ENCODE results near the gene TMIE. TPM values are rescaled to one million over a fixed set of nuclear protein-coding genes. Genes with fewer than 3 reads are reported as not detected.

The TMIE gene
- total and polyA plus RNA-seq, 2 donors: 0.26 to 1.0 TPM

- Histone ChIP-seq H3K4me3 (ENCODE audit: low read depth, low read length) (no peak overlapping the region), H3K4me1 (ENCODE audit: insufficient read depth) (no peaks in the 10 kb centered on the region), H3K27ac (ENCODE audit: low read depth) (no peak overlapping the region), H3K36me3 (ENCODE audit: insufficient read depth) (no peaks in the 10 kb centered on the region)
- WGBS: 82% methylated on average over 23 of the region's 23 CpGs
- no peak for DNase-seq (ENCODE audit: extremely low spot score)
Measured at GRCh38 chr3:46664971-46665762, 36.0 kb upstream of the TMIE start.

DNA sequence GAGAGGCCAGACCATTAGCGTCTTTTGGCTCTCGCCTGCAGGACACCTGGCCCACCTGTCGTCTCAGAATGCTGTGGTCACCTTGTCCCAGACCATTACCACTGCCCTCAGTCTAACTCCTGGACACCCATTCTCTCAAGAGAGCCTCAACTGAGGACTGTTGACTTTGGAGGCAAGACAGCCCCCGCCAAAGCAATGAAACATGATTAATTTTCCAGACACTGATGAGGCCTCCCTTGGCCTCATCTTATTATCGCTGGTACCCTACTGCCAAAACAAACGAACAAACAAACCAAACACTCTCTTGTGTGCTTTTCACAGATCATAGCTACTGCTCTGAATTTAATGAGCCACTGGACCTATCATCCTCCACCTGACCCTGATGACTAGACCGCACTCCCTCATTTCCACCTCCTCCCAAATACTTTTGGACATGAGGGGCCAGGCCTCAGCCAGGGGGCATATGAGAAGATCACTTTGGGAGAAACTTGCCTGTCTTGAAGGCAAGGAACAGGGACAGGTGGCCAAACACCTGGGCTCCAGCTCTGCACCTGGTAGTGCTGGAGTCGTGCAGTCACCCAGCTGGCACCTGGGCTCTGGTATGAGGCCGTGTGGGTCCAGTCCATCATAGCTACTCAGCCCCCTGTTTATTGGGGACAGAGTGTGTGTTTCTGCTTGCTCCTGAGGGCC, 35.3 kb upstream of the TMIE start:
- WGBS: 92% methylated on average over 9 of the region's 9 CpGs
- Histone ChIP-seq H3K4me3 (ENCODE audit: low read depth, low read length) (no peak overlapping the region), H3K27ac (ENCODE audit: low read depth) (no peak overlapping the region), H3K4me1 (ENCODE audit: insufficient read depth) (no peaks in the 10 kb centered on the region), H3K36me3 (ENCODE audit: insufficient read depth) (no peaks in the 10 kb centered on the region)
- no peak for DNase-seq (ENCODE audit: extremely low spot score)

DNA sequence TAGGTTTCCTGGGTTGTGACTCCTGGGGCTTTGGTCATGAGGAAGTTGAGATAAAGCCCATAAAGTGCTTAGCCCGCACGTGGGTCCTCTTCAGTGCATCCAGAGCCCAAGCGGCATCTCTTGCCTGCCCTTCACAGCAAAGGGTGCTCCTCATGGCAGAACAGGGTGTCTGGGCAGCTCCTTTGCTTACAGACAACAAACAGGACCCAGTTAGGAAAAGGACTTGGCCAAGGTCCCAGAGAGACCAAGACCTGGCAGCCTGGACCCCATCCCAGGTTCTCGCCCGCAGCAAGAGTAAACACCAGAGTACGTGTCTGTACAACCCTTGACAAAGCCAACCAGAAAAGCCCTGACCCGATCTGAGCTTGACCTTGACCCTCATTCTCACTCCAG, 34.7 kb upstream of the TMIE start:
- Histone ChIP-seq H3K4me1 (ENCODE audit: insufficient read depth) (no peaks in the 10 kb centered on the region), H3K27ac (ENCODE audit: low read depth) (no peak overlapping the region), H3K4me3 (ENCODE audit: low read depth, low read length) (no peak overlapping the region), H3K36me3 (ENCODE audit: insufficient read depth) (no peaks in the 10 kb centered on the region)
- no peak for DNase-seq (ENCODE audit: extremely low spot score)
- WGBS: 50% methylated on average over 7 of the region's 7 CpGs

- no peak overlapping the region for H3K4me3 ChIP-seq (ENCODE audit: low read depth, low read length)
- WGBS: 90% methylated on average over 8 of the region's 8 CpGs
- no peak for DNase-seq (ENCODE audit: extremely low spot score)
- no peaks in the 10 kb centered on the region for H3K36me3 ChIP-seq (ENCODE audit: insufficient read depth)
- no peak overlapping the region for H3K27ac ChIP-seq (ENCODE audit: low read depth)
- no peaks in the 10 kb centered on the region for H3K4me1 ChIP-seq (ENCODE audit: insufficient read depth)
Measured at GRCh38 chr3:46667061-46667621, 34.1 kb upstream of the TMIE start.

DNA sequence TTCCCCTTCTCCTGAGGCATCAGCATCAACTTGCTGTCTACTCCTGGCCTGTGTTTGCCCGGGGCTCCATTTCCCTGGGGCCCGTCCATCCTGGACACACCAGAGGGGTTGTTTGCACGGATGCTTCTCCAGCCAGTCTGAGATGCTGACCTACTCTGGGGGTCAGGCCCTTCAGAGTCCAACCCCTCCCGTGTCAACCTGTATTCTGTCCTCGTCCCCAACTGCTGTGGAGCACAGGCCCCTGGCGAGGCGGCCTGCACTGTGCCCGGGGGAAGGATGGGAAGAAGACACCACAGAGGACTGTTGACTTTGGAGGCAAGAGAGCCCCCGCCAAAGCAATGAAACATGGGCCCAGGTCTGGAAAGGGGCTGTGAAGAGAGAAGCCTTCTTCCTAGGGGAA, 33.5 kb upstream of the TMIE start:
- H3K4me3 ChIP-seq (ENCODE audit: low read depth, low read length): no peak overlapping the region
- no peaks in the 10 kb centered on the region for H3K4me1 ChIP-seq (ENCODE audit: insufficient read depth)
- H3K36me3 ChIP-seq (ENCODE audit: insufficient read depth): no peaks in the 10 kb centered on the region
- DNase-seq (ENCODE audit: extremely low spot score): no peak
- WGBS: 91% methylated on average over 9 of the region's 9 CpGs
- no peak overlapping the region for H3K27ac ChIP-seq (ENCODE audit: low read depth)

GRCh38 chr3:46668116-46668515, 33.1 kb upstream of the TMIE start:
- DNase-seq (ENCODE audit: extremely low spot score): no peak
- H3K36me3 ChIP-seq (ENCODE audit: insufficient read depth): no peaks in the 10 kb centered on the region
- no peaks in the 10 kb centered on the region for H3K4me1 ChIP-seq (ENCODE audit: insufficient read depth)
- no peak overlapping the region for H3K4me3 ChIP-seq (ENCODE audit: low read depth, low read length)
- WGBS: 78% methylated on average over 8 of the region's 8 CpGs
- H3K27ac ChIP-seq (ENCODE audit: low read depth): no peak overlapping the region

DNA sequence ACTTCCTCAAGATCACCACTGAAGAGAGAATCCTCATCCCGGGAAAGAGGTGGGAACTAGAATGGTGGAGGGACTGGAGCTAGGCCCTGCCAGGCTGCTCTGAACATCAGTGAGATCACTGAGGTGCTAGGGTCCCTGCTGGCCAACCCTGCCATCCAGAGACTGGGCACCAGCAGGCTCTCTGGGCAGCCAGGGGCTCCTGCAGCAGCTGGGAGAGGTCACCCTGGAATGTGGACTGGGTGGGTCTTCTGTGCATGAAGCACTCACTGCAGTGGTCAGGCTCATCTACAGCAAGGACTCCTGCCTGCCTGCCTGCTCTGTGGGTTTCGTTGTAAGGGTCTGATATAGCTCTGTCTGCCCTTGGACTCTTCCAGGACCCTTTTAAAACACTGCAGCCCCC, 32.6 kb upstream of the TMIE start:
- no peaks in the 10 kb centered on the region for H3K36me3 ChIP-seq (ENCODE audit: insufficient read depth)
- WGBS: 82% methylated on average over 2 of the region's 2 CpGs

GRCh38 chr3:46669191-46669999, 31.8 kb upstream of the TMIE start:
- DNase-seq (ENCODE audit: extremely low spot score): no peak
- Histone ChIP-seq H3K36me3 (ENCODE audit: insufficient read depth) (no peaks in the 10 kb centered on the region), H3K4me3 (ENCODE audit: low read depth, low read length) (no peak overlapping the region), H3K27ac (ENCODE audit: low read depth) (no peak overlapping the region), H3K4me1 (ENCODE audit: insufficient read depth) (no peaks in the 10 kb centered on the region)
- 79% methylated on average over 9 of the region's 9 CpGs for WGBS

More for the DNA sequence above, 32.6 kb upstream of the TMIE start:
- DNase-seq (ENCODE audit: extremely low spot score): no peak
- Histone ChIP-seq H3K27ac (ENCODE audit: low read depth) (no peak overlapping the region), H3K4me1 (ENCODE audit: insufficient read depth) (no peaks in the 10 kb centered on the region), H3K4me3 (ENCODE audit: low read depth, low read length) (no peak overlapping the region)

- H3K4me1 ChIP-seq (ENCODE audit: insufficient read depth): no peaks in the 10 kb centered on the region
- DNase-seq (ENCODE audit: extremely low spot score): no peak
- H3K36me3 ChIP-seq (ENCODE audit: insufficient read depth): no peaks in the 10 kb centered on the region
- no peak overlapping the region for H3K4me3 ChIP-seq (ENCODE audit: low read depth, low read length)
- WGBS: 88% methylated on average over 17 of the region's 17 CpGs
- no peak overlapping the region for H3K27ac ChIP-seq (ENCODE audit: low read depth)
Measured at GRCh38 chr3:46670000-46670890, 30.9 kb upstream of the TMIE start.

GRCh38 chr3:46670891-46671427, 30.2 kb upstream of the TMIE start:
- H3K36me3 ChIP-seq (ENCODE audit: insufficient read depth): no peaks in the 10 kb centered on the region
- H3K4me1 ChIP-seq (ENCODE audit: insufficient read depth): no peaks in the 10 kb centered on the region
- H3K27ac ChIP-seq (ENCODE audit: low read depth): no peak overlapping the region
- H3K4me3 ChIP-seq (ENCODE audit: low read depth, low read length): no peak overlapping the region
- WGBS: 96% methylated on average over 4 of the region's 4 CpGs
- no peak for DNase-seq (ENCODE audit: extremely low spot score)

GRCh38 chr3:46671541-46672348, 29.4 kb upstream of the TMIE start:
- no peaks in the 10 kb centered on the region for H3K4me1 ChIP-seq (ENCODE audit: insufficient read depth)
- no peak for DNase-seq (ENCODE audit: extremely low spot score)

DNA sequence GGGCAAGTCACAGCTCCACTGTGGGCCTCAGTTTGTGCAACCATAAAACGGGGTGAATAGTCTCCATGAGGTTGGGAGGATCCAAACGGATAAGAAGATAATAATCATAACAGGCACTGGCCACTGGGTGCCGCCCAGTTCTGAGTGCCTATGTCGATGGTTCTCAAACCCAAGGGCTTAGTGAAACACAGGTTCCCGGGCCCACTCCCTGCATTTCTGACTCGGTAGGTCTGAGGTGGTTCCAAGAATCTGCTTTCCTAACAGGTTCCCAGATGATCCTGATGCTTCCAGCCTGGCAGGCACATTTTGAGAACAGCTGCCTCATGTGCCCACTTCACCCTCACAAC, 28.9 kb upstream of the TMIE start:
- Histone ChIP-seq H3K4me1 (ENCODE audit: insufficient read depth) (no peaks in the 10 kb centered on the region), H3K27ac (ENCODE audit: low read depth) (no peak overlapping the region), H3K4me3 (ENCODE audit: low read depth, low read length) (no peak overlapping the region), H3K36me3 (ENCODE audit: insufficient read depth) (no peaks in the 10 kb centered on the region)
- 92% methylated on average over 6 of the region's 6 CpGs for WGBS
- DNase-seq (ENCODE audit: extremely low spot score): no peak

More at GRCh38 chr3:46671541-46672348, 29.4 kb upstream of the TMIE start:
- 93% methylated on average over 25 of the region's 25 CpGs for WGBS
- no peak overlapping the region for H3K27ac ChIP-seq (ENCODE audit: low read depth)
- H3K36me3 ChIP-seq (ENCODE audit: insufficient read depth): no peaks in the 10 kb centered on the region
- H3K4me3 ChIP-seq (ENCODE audit: low read depth, low read length): no peak overlapping the region
